ENCODE data around the gene WDR64.
"Not testable (repeated sequence)": the region's sequence is repeated elsewhere in the genome, so short reads cannot be mapped to it uniquely, and the experiment has no call there.

WDR64 gene

GRCh38 chr1:241813768-241814320 is 161.8 kb downstream of the WDR64 start:
- DNase-seq = no peak

- no peak for DNase-seq
Observed at GRCh38 chr1:241816008-241816407, 163.9 kb downstream of the WDR64 start.

- no peak for DNase-seq
Observed at GRCh38 chr1:241817331-241817792, 165.3 kb downstream of the WDR64 start.

GRCh38 chr1:241817956-241818612 is 166.0 kb downstream of the WDR64 start:
- no peak for DNase-seq

GRCh38 chr1:241819340-241819866 is 167.3 kb downstream of the WDR64 start:
- no peak for DNase-seq

GRCh38 chr1:241821363-241821762 is 169.3 kb downstream of the WDR64 start:
- DNase-seq = no peak

GRCh38 chr1:241822846-241823245 is 170.8 kb downstream of the WDR64 start:
- DNase-seq = no peak

- DNase-seq = no peak
Observed at GRCh38 chr1:241823925-241824324, 171.8 kb downstream of the WDR64 start.

- no peak for DNase-seq
Observed at GRCh38 chr1:241825581-241825980, 173.5 kb downstream of the WDR64 start.

GRCh38 chr1:241826613-241827012 is 174.5 kb downstream of the WDR64 start:
- DNase-seq = not testable (repeated sequence)

GRCh38 chr1:241827264-241827663 is 175.2 kb downstream of the WDR64 start:
- DNase-seq = no peak

- DNase-seq = no peak
Observed at GRCh38 chr1:241828463-241829021, 176.5 kb downstream of the WDR64 start.

GRCh38 chr1:241829468-241829867 is 177.4 kb downstream of the WDR64 start:
- DNase-seq = no peak

GRCh38 chr1:241834733-241835377 is 182.8 kb downstream of the WDR64 start:
- no peak for DNase-seq

- no peak for DNase-seq
Observed at GRCh38 chr1:241836941-241837340, 184.9 kb downstream of the WDR64 start.

- no peak for DNase-seq
Observed at GRCh38 chr1:241837416-241837815, 185.3 kb downstream of the WDR64 start.

GRCh38 chr1:241837901-241838300 is 185.8 kb downstream of the WDR64 start:
- DNase-seq = no peak

- DNase-seq = no peak
Observed at GRCh38 chr1:241838897-241839296, 186.8 kb downstream of the WDR64 start.

GRCh38 chr1:241839369-241839979 is 187.4 kb downstream of the WDR64 start:
- DNase-seq = no peak

GRCh38 chr1:241840164-241840563 is 188.1 kb downstream of the WDR64 start:
- DNase-seq = no peak

- no peak for DNase-seq
Observed at GRCh38 chr1:241841691-241842090, 189.6 kb downstream of the WDR64 start.

- DNase-seq = no peak
Observed at GRCh38 chr1:241842565-241842964, 190.5 kb downstream of the WDR64 start.

- no peak for DNase-seq
Observed at GRCh38 chr1:241844593-241844992, 192.5 kb downstream of the WDR64 start.
